HG02571 (cell line): ENCODE data around the gene VPS72.

Source experiments
- ATAC-seq: cut with Tn5 transposase; IDR thresholded peaks from one replicate; pipeline ENCODE4 v1.9.1; 2021; ENCODE audit warnings: mild to moderate bottlenecking, moderate library complexity; ENCODE audit not compliant: unreplicated experiment

The VPS72 gene

GRCh38 chr1:151145304-151146071 is 44.5 kb downstream of the VPS72 start:
- ATAC-seq: no peak

GRCh38 chr1:151144474-151145303 is 45.3 kb downstream of the VPS72 start:
- ATAC-seq: no peak

GRCh38 chr1:151143986-151144385 is 46.0 kb downstream of the VPS72 start:
- ATAC-seq: no peak

- no peak for ATAC-seq
These were observed 47.0 kb downstream of the VPS72 start for GRCh38 chr1:151143057-151143435.

DNA sequence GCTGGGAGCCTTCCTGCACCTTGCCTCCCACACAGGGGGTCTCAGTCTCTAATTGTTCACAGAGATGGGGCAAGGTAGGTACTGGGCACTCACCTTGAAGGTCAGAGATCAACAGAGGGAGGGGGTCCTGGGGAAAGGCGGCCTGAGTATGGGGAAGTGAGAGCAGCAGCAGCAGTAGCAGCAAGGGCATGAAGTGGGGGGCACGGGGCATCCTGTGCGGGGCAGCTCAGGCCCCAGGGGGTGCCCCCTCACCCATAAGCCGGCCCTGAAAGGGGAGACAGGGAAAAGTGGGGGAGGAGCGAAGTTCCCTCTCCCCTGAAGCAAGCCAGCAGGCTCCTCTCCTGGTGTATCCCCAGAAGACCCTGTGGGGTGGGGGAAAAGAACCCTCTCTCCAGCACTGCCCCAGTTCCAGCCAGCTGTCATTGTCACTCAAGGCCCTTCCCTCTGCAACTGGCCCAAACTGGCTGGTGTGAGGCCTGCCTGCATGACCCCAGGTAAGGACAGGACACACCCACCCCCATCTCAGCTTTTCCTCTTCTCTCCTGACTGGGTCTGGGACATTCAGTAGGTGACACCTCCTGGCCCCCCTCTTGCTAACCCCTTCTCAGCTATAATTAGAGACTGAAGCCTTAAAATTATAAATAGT is 47.5 kb downstream of the VPS72 start:
- no peak for ATAC-seq

DNA sequence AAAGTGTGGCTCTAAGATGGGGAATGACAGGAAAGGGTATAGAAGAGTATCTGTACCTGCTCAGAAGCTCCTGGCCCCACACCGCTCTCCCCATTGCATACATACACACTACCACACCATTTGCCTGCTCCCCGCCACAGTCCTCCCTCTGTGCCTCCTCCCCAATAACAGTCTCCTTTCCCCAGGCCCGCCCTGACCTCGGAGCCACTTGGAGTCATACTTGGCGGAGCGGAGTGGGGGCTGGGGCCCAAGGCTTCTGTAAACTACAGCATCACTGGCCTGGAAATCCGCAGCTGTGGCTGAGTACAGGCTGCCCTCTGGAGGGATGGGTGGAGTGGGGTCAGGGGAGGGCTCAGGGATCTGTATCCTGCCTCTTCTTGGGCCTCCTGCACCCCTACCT is 52.2 kb downstream of the VPS72 start:
- no peak for ATAC-seq

DNA sequence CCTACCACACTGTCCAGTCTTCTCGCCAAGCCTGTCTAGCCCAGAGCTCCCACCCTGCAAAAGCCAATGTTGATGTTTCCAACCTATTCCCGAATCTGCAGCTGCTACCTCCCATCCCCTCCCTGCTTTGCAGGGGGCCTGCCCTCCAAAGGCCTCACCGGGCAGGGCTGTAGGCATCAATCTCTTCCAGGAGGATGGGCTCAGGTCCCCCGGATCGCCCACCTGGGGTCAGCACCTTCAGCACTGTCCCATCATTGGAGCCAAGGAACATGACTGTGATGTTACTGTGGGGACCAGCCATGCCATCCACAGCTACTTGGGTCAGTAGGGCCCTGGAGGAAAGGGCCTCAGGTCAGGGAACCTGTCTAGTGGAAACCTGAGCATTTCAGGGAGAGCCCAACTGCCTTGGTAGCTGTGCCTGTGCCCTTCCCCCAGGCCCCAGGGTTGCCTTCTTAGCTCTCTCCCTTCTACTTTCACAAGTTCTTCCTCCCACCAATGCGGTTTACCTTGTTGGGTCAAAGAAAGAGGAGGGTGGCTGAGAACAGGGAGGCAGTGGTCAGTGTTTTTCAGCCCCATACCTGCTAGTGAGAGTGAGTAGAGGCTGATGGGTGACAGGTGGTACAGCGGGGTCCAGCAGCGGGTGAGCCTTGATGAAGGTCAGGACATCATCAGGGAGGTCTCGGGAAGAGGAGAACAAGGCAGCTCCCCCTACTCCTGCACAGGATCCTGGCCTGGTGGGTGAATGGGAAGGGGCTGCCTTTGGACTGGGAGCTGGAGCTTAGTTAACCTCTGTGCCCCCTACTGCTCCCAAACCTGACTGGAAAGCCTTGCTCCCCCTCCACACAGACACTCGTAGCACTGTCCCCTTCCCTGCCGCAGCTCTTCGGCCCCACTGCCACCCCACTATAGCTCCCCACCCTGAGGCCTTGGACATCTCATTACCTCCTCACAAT is 54.3 kb downstream of the VPS72 start:
- ATAC-seq: no peak

GRCh38 chr1:151134991-151135390 is 55.0 kb downstream of the VPS72 start:
- no peak for ATAC-seq

DNA sequence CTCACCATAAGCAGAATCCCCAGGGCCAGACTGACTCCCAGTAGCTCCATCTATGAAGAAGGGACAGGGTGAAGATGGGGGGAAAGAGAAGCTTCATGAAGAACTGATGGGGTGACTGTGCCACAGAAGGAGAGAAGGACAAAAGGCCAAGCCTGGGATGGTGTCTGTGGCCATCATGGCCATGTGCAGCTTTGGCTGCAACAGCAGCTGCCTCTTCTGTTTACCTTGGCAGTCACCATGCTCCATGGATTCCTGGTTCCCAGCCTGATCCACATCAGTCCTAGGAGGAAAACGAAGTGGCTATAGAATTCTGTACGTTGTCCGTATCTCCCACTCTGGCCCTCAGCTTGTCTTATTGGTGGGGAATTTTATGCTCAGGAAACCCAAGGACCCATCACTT is 55.6 kb downstream of the VPS72 start:
- ATAC-seq: no peak

DNA sequence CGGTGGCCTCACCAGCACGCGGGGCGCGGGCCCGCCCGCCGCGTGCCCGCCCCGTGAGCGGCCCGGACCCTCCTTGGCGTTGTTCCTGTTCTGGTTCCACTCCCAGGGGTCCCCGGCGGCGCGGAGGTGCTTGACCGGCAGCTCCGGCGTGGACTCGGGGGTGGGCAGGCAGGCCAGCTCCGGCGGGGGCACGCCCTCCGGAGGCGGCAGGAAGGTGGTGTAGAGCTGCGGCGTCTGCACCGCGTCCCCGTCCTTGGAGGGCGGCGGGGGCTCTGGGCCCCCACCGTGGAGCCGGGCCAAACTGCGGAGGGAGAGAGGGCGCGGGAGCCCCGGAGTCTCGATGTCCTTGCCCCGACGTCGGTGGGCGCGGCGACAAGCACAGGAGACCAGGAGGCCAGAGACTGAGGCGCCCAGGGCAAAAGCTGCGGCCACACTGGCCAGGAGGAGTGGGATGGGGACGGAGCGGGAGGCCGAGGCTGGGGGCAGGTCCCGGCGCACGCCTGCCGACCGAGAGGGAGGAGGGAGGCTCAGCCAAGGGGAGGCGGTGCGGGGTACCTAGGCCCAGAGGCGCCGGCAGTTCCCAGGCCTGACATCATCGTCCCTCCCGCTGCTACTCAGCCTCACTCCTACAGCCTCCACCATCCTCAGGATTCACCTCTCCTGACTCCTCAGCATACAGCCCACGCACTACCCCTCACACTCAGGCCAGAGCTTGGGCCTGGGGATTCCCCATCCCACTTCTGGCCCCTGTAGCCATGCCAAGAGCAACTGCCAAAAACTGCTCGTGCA is 56.8 kb downstream of the VPS72 start:
- ATAC-seq: no peak

GRCh38 chr1:151132335-151133017 is 57.5 kb downstream of the VPS72 start:
- no peak for ATAC-seq

GRCh38 chr1:151131701-151132334 is 58.2 kb downstream of the VPS72 start:
- no peak for ATAC-seq

DNA sequence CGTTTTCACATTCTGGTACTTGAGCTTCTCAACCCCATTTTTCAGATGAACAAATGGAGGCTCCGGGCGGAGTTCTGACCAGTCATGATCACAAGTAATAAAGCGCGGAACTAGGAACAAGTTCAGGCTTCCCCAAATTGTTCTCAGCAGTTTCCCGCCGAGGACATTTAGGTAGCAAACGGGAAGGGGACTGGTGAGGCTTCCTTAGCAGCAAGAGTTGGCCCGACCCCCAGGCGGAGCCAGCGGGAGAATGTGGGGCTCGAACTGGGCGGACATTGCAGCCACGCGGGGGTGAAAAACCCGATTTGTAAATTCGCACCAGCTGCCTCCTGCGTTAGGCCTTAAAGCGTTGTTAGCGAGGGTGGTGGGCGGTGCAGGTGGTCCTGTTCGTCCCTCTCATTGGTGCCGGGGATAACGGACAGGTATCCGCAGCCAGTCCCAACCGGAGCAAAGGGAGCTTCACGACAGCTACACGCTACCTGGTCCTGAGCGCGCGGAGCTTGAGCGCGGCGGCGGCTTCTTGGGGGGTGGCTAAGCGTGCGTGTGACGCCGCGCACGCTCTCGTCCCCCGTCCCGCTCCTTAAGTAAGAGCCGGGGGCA is 58.9 kb downstream of the VPS72 start:
- no peak for ATAC-seq

GRCh38 chr1:151128800-151129199 is 61.2 kb downstream of the VPS72 start:
- no peak for ATAC-seq
